Jurkat, Clone E6-1 (cell line): ENCODE results near the gene ARMC8.

ENCODE experiments used
- DNase-seq: peaks from one replicate; pipeline ENCODE4 v3.0.0-alpha.2; 2011; ENCODE audit warnings: low read depth, low spot score
- H3K4me3 ChIP-seq: 2 replicates; pipeline ENCODE4 v1.5.1; 2011; ENCODE audit warnings: mild to moderate bottlenecking, low read length, control low read depth, moderate library complexity

The ARMC8 gene

GRCh38 chr3:138196023-138196422, 8.9 kb downstream of the ARMC8 start:
- no peak for DNase-seq
- no peak overlapping the region for H3K4me3 ChIP-seq

- DNase-seq = no peak
- no peak overlapping the region for H3K4me3 ChIP-seq
These were observed 10.0 kb downstream of the ARMC8 start for GRCh38 chr3:138197058-138197457.

- no peak for DNase-seq
- H3K4me3 ChIP-seq = no peak overlapping the region
These were observed 10.4 kb downstream of the ARMC8 start for GRCh38 chr3:138197524-138197923.

- no peak for DNase-seq
- H3K4me3 ChIP-seq = no peak overlapping the region
These were observed 12.8 kb downstream of the ARMC8 start for GRCh38 chr3:138199851-138200250.

GRCh38 chr3:138200424-138200823, 13.3 kb downstream of the ARMC8 start:
- no peak for DNase-seq
- no peak overlapping the region for H3K4me3 ChIP-seq

GRCh38 chr3:138202945-138203701, 16.0 kb downstream of the ARMC8 start:
- no peak overlapping the region for H3K4me3 ChIP-seq
- peak; percentile 59 for DNase-seq

GRCh38 chr3:138203938-138204337, 16.8 kb downstream of the ARMC8 start:
- no peak overlapping the region for H3K4me3 ChIP-seq
- DNase-seq = no peak

- no peak overlapping the region for H3K4me3 ChIP-seq
These were observed 18.4 kb downstream of the ARMC8 start for GRCh38 chr3:138205527-138205926.

GRCh38 chr3:138206196-138206595, 19.1 kb downstream of the ARMC8 start:
- no peak overlapping the region for H3K4me3 ChIP-seq
- DNase-seq = no peak

More at GRCh38 chr3:138205527-138205926, 18.4 kb downstream of the ARMC8 start:
- DNase-seq = no peak

GRCh38 chr3:138210528-138210927, 23.4 kb downstream of the ARMC8 start:
- DNase-seq = no peak
- no peak overlapping the region for H3K4me3 ChIP-seq

- no peak for DNase-seq
These were observed 26.4 kb downstream of the ARMC8 start for GRCh38 chr3:138213398-138214085.

GRCh38 chr3:138219255-138219654, 32.2 kb downstream of the ARMC8 start:
- no peak for DNase-seq
- no peak overlapping the region for H3K4me3 ChIP-seq

More at GRCh38 chr3:138213398-138214085, 26.4 kb downstream of the ARMC8 start:
- no peak overlapping the region for H3K4me3 ChIP-seq

GRCh38 chr3:138220242-138220641, 33.1 kb downstream of the ARMC8 start:
- DNase-seq = no peak
- no peak overlapping the region for H3K4me3 ChIP-seq

- no peak overlapping the region for H3K4me3 ChIP-seq
- DNase-seq = no peak
These were observed 33.7 kb downstream of the ARMC8 start for GRCh38 chr3:138220788-138221187.

- no peak overlapping the region for H3K4me3 ChIP-seq
- no peak for DNase-seq
These were observed 35.2 kb downstream of the ARMC8 start for GRCh38 chr3:138222131-138222941.

GRCh38 chr3:138222942-138223287, 35.8 kb downstream of the ARMC8 start:
- no peak overlapping the region for H3K4me3 ChIP-seq
- no peak for DNase-seq

- DNase-seq = no peak
- H3K4me3 ChIP-seq = no peak overlapping the region
These were observed 40.5 kb downstream of the ARMC8 start for GRCh38 chr3:138227650-138228049.

GRCh38 chr3:138230525-138230924, 43.4 kb downstream of the ARMC8 start:
- no peak overlapping the region for H3K4me3 ChIP-seq
- no peak for DNase-seq

GRCh38 chr3:138232705-138233364, 45.7 kb downstream of the ARMC8 start:
- no peak for DNase-seq
- no peak overlapping the region for H3K4me3 ChIP-seq
